ENCODE measurements around the gene DCC. TPM values are rescaled to one million over a fixed set of nuclear protein-coding genes. Genes with fewer than 3 reads are reported as not detected.

Gene DCC
- total RNA-seq, 1 donor from 2014 or later = not detected

DNA sequence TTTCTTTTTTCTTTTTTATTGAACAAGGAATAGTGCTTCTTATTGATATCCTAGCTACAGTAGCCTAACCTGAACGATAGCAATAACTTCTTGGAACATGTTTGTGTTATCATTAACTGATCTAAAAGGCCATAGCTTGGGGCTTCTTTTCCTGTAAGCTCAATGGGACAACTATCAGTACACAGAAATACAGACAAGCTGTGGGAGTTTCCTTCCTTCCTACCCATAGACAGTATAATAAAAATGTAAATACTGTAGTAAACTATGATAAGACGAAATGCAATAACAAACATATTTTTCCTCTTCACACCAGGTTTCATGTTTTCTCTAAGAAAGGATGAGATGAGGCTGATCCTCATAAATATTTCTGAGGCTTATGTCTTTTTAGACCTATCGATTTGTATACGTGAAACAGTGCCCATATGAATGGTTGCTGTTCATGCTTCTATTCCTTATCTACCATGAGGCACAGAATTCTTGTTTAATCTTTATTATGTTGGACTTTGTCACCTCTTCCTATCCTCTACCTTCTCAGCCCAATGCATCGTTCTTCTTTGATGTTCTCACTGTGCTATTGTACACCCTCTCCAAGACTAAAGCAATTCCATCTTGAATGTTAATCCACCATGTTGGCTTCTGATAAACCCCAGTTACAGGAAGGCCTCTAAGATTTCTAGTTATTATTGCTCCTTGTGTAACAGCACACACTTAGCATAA is 361.4 kb downstream of the DCC start:
- TF ChIP-seq, protein P1, sequence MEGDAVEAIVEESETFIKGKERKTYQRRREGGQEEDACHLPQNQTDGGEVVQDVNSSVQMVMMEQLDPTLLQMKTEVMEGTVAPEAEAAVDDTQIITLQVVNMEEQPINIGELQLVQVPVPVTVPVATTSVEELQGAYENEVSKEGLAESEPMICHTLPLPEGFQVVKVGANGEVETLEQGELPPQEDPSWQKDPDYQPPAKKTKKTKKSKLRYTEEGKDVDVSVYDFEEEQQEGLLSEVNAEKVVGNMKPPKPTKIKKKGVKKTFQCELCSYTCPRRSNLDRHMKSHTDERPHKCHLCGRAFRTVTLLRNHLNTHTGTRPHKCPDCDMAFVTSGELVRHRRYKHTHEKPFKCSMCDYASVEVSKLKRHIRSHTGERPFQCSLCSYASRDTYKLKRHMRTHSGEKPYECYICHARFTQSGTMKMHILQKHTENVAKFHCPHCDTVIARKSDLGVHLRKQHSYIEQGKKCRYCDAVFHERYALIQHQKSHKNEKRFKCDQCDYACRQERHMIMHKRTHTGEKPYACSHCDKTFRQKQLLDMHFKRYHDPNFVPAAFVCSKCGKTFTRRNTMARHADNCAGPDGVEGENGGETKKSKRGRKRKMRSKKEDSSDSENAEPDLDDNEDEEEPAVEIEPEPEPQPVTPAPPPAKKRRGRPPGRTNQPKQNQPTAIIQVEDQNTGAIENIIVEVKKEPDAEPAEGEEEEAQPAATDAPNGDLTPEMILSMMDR (IDR thresholded peaks at IDR 0.05) = no peak
- H3K9me3 Mint-ChIP-seq (ENCODE audit: low read depth) = no peaks in the 10 kb centered on the region
- no peaks in the 10 kb centered on the region for H3K4me1 Mint-ChIP-seq (ENCODE audit: low read depth)
- no peak overlapping the region for H3K27ac Mint-ChIP-seq (ENCODE audit: unreplicated experiment)
- peaks cover 4% of the 10 kb centered on the region for H3K27me3 Mint-ChIP-seq (ENCODE audit: low read depth)
- no peak for DNase-seq (ENCODE audit: low spot score)
- H3K36me3 Mint-ChIP-seq (ENCODE audit: low read depth) = no peaks in the 10 kb centered on the region
- no peak overlapping the region for H3K4me3 Mint-ChIP-seq (ENCODE audit: unreplicated experiment)

DNA sequence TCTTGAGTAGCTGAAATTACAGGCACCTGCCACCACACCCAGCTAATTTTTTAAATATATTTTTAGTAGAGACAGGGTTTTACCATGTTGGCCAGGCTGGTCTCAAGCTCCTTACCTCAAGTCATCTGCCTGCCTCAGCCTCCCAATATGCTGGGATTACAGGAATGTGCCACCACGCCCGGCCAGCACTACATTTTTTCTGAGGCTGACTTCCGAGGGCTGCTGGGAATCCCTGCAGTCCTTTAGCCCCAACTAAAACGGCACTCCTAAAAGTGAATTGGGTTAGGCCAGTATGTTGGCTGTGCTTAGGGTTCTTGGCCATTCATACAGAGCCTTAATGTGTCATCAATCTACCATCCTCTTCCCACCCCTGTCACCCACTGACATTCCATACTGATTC is 375.4 kb downstream of the DCC start:
- Mint-ChIP-seq H3K4me3 (ENCODE audit: unreplicated experiment) (no peak overlapping the region), H3K4me1 (ENCODE audit: low read depth) (no peaks in the 10 kb centered on the region), H3K36me3 (ENCODE audit: low read depth) (no peaks in the 10 kb centered on the region), H3K9me3 (ENCODE audit: low read depth) (no peaks in the 10 kb centered on the region), H3K27me3 (ENCODE audit: low read depth) (no peaks in the 10 kb centered on the region), H3K27ac (ENCODE audit: unreplicated experiment) (no peak overlapping the region)
- no peak for DNase-seq (ENCODE audit: low spot score)
- TF ChIP-seq, protein P1 (IDR thresholded peaks at IDR 0.05) = no peak

DNA sequence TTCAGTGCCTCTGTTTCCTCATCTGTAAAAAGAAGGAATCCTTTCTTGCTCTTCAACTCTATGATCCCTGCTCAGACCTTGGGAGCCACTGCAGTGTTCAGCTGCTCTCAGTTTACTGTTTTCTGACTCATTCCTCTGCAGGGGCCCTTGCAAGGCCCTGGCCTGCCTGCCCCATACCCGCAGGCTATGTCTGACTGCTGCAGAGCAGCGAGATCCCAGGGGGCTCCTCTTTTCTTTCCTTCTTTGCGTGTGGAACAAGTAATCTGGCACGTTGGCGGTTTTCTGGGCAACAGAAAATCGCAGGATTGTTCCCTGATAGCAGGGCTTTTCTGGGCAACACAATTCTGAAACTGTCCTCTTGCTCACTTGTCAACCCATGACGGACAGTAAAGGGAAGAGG is 376.0 kb downstream of the DCC start:
- Mint-ChIP-seq H3K27ac (ENCODE audit: unreplicated experiment) (no peak overlapping the region), H3K27me3 (ENCODE audit: low read depth) (no peaks in the 10 kb centered on the region), H3K4me3 (ENCODE audit: unreplicated experiment) (no peak overlapping the region), H3K36me3 (ENCODE audit: low read depth) (no peaks in the 10 kb centered on the region), H3K9me3 (ENCODE audit: low read depth) (no peaks in the 10 kb centered on the region), H3K4me1 (ENCODE audit: low read depth) (no peaks in the 10 kb centered on the region)
- TF ChIP-seq, protein P1 (IDR thresholded peaks at IDR 0.05) = no peak
- no peak for DNase-seq (ENCODE audit: low spot score)

DNA sequence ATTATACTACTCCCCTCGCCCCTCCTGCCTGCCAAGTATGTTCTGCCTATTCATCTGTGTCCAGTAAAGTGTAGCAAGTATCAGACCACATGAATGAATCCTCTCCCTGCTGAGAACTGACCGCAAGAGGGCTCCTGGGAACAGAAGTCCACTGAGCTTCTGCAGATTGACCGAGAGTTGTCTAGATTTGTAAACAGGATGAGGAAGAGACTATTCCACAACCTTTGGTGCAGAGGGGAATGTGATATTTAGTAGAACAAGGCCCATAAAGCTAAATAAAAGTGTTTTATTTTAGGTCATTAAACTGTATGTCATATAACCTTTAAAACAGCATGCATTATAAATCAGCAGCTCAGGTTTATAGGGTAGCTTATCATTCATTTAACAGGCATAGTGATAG is 377.0 kb downstream of the DCC start:
- no peak overlapping the region for H3K4me3 Mint-ChIP-seq (ENCODE audit: unreplicated experiment)
- H3K36me3 Mint-ChIP-seq (ENCODE audit: low read depth) = no peaks in the 10 kb centered on the region
- no peaks in the 10 kb centered on the region for H3K27me3 Mint-ChIP-seq (ENCODE audit: low read depth)
- DNase-seq (ENCODE audit: low spot score) = no peak
- H3K9me3 Mint-ChIP-seq (ENCODE audit: low read depth) = no peaks in the 10 kb centered on the region
- TF ChIP-seq, protein P1 (IDR thresholded peaks at IDR 0.05) = peak; percentile 46
- no peak overlapping the region for H3K27ac Mint-ChIP-seq (ENCODE audit: unreplicated experiment)
- H3K4me1 Mint-ChIP-seq (ENCODE audit: low read depth) = no peaks in the 10 kb centered on the region

DNA sequence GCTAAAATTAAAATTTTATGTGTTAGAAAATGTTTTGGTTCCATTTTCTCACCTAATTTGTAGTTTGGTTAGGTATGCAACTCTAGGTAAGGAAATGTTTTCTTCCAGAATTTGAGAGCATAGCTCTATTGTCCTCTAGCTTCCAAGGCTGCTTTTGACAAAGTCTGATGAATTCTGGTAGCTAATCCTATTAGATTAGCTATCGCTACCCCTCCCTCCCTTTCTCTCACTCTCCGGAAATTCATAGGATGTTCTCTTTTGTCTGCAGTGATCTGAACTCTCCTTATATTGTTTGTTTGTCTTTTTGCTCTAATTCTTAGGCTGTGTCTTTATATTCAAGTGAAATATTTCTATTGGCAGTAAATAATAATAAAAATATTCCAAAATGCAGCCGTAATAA is 382.9 kb downstream of the DCC start:
- H3K9me3 Mint-ChIP-seq (ENCODE audit: low read depth) = no peaks in the 10 kb centered on the region
- no peak overlapping the region for H3K27ac Mint-ChIP-seq (ENCODE audit: unreplicated experiment)
- no peaks in the 10 kb centered on the region for H3K27me3 Mint-ChIP-seq (ENCODE audit: low read depth)
- no peak for DNase-seq (ENCODE audit: low spot score)
- no peaks in the 10 kb centered on the region for H3K4me1 Mint-ChIP-seq (ENCODE audit: low read depth)
- no peak overlapping the region for H3K4me3 Mint-ChIP-seq (ENCODE audit: unreplicated experiment)
- no peaks in the 10 kb centered on the region for H3K36me3 Mint-ChIP-seq (ENCODE audit: low read depth)
- TF ChIP-seq, protein P1 (IDR thresholded peaks at IDR 0.05) = no peak

Data from chondrocyte (in vitro differentiated cells).